ENCODE measurements around the gene CD99L2.

DNA sequence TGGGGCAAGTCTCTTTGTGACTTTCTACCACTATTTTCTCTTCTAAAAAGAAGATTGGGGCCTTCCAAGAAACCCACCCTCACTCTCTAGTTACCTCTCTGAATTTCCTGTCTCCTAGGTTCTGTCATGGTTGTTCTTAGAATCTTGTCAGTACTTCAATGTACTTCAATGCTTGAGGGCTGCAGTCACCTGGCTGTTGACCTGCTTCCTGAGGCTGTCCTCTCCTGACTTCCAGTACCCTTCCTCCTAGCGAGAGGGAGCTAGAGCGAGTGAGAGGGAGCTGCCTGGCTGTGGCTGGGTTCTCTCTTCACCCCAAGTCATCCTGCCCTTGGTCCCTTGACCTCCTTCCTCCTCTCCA, 17.7 kb downstream of the CD99L2 start:
- TF ChIP-seq TAF1 (IDR thresholded peaks at IDR 0.05; ENCODE audit: borderline replicate concordance, insufficient read depth, low read length): no peak
- TF ChIP-seq, protein P1, sequence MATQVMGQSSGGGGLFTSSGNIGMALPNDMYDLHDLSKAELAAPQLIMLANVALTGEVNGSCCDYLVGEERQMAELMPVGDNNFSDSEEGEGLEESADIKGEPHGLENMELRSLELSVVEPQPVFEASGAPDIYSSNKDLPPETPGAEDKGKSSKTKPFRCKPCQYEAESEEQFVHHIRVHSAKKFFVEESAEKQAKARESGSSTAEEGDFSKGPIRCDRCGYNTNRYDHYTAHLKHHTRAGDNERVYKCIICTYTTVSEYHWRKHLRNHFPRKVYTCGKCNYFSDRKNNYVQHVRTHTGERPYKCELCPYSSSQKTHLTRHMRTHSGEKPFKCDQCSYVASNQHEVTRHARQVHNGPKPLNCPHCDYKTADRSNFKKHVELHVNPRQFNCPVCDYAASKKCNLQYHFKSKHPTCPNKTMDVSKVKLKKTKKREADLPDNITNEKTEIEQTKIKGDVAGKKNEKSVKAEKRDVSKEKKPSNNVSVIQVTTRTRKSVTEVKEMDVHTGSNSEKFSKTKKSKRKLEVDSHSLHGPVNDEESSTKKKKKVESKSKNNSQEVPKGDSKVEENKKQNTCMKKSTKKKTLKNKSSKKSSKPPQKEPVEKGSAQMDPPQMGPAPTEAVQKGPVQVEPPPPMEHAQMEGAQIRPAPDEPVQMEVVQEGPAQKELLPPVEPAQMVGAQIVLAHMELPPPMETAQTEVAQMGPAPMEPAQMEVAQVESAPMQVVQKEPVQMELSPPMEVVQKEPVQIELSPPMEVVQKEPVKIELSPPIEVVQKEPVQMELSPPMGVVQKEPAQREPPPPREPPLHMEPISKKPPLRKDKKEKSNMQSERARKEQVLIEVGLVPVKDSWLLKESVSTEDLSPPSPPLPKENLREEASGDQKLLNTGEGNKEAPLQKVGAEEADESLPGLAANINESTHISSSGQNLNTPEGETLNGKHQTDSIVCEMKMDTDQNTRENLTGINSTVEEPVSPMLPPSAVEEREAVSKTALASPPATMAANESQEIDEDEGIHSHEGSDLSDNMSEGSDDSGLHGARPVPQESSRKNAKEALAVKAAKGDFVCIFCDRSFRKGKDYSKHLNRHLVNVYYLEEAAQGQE (IDR thresholded peaks at IDR 0.05; ENCODE audit: insufficient read depth in 1 of 2, low read depth in 2 of 2, low read length in 2 of 2): no peak
- no peak for TF ChIP-seq POLR2AphosphoS5 (IDR thresholded peaks at IDR 0.05; ENCODE audit: low read depth, low read length)
